ENCODE data around the gene PRDM4.

DNA sequence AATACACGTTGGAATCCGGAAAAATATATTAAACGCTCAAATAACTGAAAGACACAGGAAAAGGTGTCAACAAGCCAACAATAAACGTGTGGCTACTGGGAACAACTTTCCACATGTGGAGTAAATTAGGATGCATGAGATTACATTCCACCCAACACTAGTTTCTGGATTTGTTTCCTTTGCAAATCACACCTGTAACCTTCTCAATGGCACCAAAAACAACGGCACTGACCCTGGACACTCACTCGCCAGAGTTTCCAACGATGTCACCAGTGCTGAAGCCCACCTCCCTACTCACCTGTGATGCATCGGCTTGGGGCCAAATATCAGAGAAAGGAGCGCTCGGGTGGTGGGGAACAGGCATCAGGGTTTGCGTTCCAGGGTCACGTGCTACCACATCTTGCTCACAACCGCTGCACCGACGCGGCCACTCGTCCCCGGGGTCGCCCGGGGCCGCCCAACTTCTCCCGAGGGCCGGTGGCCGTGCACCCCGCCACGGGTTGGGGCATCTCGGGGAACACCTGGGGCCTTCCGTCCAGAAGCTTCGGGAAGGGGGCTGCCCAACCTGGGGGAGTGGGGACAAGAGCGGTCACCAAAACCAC is 629 bp downstream of the PRDM4 start:
- TF ChIP-seq POLR2A (IDR thresholded peaks at IDR 0.05): no peak
- TF ChIP-seq, protein P1, sequence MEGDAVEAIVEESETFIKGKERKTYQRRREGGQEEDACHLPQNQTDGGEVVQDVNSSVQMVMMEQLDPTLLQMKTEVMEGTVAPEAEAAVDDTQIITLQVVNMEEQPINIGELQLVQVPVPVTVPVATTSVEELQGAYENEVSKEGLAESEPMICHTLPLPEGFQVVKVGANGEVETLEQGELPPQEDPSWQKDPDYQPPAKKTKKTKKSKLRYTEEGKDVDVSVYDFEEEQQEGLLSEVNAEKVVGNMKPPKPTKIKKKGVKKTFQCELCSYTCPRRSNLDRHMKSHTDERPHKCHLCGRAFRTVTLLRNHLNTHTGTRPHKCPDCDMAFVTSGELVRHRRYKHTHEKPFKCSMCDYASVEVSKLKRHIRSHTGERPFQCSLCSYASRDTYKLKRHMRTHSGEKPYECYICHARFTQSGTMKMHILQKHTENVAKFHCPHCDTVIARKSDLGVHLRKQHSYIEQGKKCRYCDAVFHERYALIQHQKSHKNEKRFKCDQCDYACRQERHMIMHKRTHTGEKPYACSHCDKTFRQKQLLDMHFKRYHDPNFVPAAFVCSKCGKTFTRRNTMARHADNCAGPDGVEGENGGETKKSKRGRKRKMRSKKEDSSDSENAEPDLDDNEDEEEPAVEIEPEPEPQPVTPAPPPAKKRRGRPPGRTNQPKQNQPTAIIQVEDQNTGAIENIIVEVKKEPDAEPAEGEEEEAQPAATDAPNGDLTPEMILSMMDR (IDR thresholded peaks at IDR 0.05 in 8 of 11, conservative IDR thresholded peaks at IDR 0.05 in 3 of 11): no peak
- no peak for TF ChIP-seq POLR2AphosphoS5 (IDR thresholded peaks at IDR 0.05)
